HL-60 (cell line): ENCODE results near the gene CCDC187.

Experiments used
- CTCF ChIP-seq: IDR thresholded peaks from one replicate; pipeline ENCODE4 v1.5.1; 2011; ENCODE audit warnings: low read length, control low read depth, inconsistent platforms; ENCODE audit not compliant: insufficient read depth
- GABPA ChIP-seq: IDR thresholded peaks from 2 replicates; pipeline ENCODE4 v1.6.1; 2012; ENCODE audit warnings: low read depth
- POLR2AphosphoS5 ChIP-seq: IDR thresholded peaks from 2 replicates; pipeline ENCODE4 v1.6.1; 2012; ENCODE audit warnings: low read depth
- REST ChIP-seq: IDR thresholded peaks from 2 replicates; pipeline ENCODE4 v1.6.1; 2012; ENCODE audit warnings: low read depth; ENCODE audit not compliant: insufficient replicate concordance
- SPI1 ChIP-seq: IDR thresholded peaks from 2 replicates; pipeline ENCODE4 v1.6.1; 2012; ENCODE audit warnings: low read depth, mild to moderate bottlenecking, borderline replicate concordance

- TF ChIP-seq CTCF (no peak), SPI1 (no peak), POLR2AphosphoS5 (no peak), GABPA (no peak), REST (no peak)
Measured at GRCh38 chr9:136216541-136217244, 87.2 kb downstream of the CCDC187 start.
